ENCODE results near the gene ARHGAP6.
"Not testable (repeated sequence)": the region's sequence is repeated elsewhere in the genome, so short reads cannot be mapped to it uniquely, and the experiment has no call there.

ARHGAP6 gene

GRCh38 chrX:11267425-11267824 lies 398.3 kb downstream of the ARHGAP6 start:
- Mint-ChIP-seq H3K9me3 (no peaks in the 10 kb centered on the region), H3K36me3 (ENCODE audit: low read depth) (no peaks in the 10 kb centered on the region), H3K4me1 (ENCODE audit: low read depth) (no peaks in the 10 kb centered on the region), H3K27ac (no peak overlapping the region), H3K4me3 (no peak overlapping the region), H3K27me3 (ENCODE audit: low read depth) (no peaks in the 10 kb centered on the region)
- no peak for DNase-seq (ENCODE audit: low spot score)

GRCh38 chrX:11266573-11267003 lies 399.1 kb downstream of the ARHGAP6 start:
- no peak overlapping the region for H3K4me3 Mint-ChIP-seq
- H3K36me3 Mint-ChIP-seq (ENCODE audit: low read depth) = no peaks in the 10 kb centered on the region

GRCh38 chrX:11265352-11265751 lies 400.4 kb downstream of the ARHGAP6 start:
- Mint-ChIP-seq H3K36me3 (ENCODE audit: low read depth) (no peaks in the 10 kb centered on the region), H3K27ac (no peak overlapping the region), H3K4me3 (no peak overlapping the region), H3K9me3 (no peaks in the 10 kb centered on the region), H3K27me3 (ENCODE audit: low read depth) (no peaks in the 10 kb centered on the region), H3K4me1 (ENCODE audit: low read depth) (no peaks in the 10 kb centered on the region)
- no peak for DNase-seq (ENCODE audit: low spot score)

More at GRCh38 chrX:11266573-11267003, 399.1 kb downstream of the ARHGAP6 start:
- Mint-ChIP-seq H3K9me3 (no peaks in the 10 kb centered on the region), H3K27me3 (ENCODE audit: low read depth) (no peaks in the 10 kb centered on the region), H3K27ac (no peak overlapping the region), H3K4me1 (ENCODE audit: low read depth) (no peaks in the 10 kb centered on the region)
- DNase-seq (ENCODE audit: low spot score) = no peak

GRCh38 chrX:11264925-11265324 lies 400.8 kb downstream of the ARHGAP6 start:
- Mint-ChIP-seq H3K36me3 (ENCODE audit: low read depth) (no peaks in the 10 kb centered on the region), H3K27me3 (ENCODE audit: low read depth) (no peaks in the 10 kb centered on the region), H3K9me3 (no peaks in the 10 kb centered on the region), H3K27ac (no peak overlapping the region), H3K4me1 (ENCODE audit: low read depth) (no peaks in the 10 kb centered on the region), H3K4me3 (no peak overlapping the region)
- DNase-seq (ENCODE audit: low spot score) = no peak

- no peaks in the 10 kb centered on the region for H3K36me3 Mint-ChIP-seq (ENCODE audit: low read depth)
- H3K27ac Mint-ChIP-seq = no peak overlapping the region
- no peaks in the 10 kb centered on the region for H3K9me3 Mint-ChIP-seq
- H3K4me3 Mint-ChIP-seq = no peak overlapping the region
- H3K4me1 Mint-ChIP-seq (ENCODE audit: low read depth) = no peaks in the 10 kb centered on the region
- no peaks in the 10 kb centered on the region for H3K27me3 Mint-ChIP-seq (ENCODE audit: low read depth)
- no peak for DNase-seq (ENCODE audit: low spot score)
These were observed 404.5 kb downstream of the ARHGAP6 start for GRCh38 chrX:11261260-11261659.

GRCh38 chrX:11259437-11259836 lies 406.3 kb downstream of the ARHGAP6 start:
- no peaks in the 10 kb centered on the region for H3K9me3 Mint-ChIP-seq
- H3K4me1 Mint-ChIP-seq (ENCODE audit: low read depth) = no peaks in the 10 kb centered on the region
- no peak overlapping the region for H3K4me3 Mint-ChIP-seq
- no peak for DNase-seq (ENCODE audit: low spot score)
- no peaks in the 10 kb centered on the region for H3K36me3 Mint-ChIP-seq (ENCODE audit: low read depth)
- no peaks in the 10 kb centered on the region for H3K27me3 Mint-ChIP-seq (ENCODE audit: low read depth)
- no peak overlapping the region for H3K27ac Mint-ChIP-seq

- Mint-ChIP-seq H3K4me3 (no peak overlapping the region), H3K4me1 (ENCODE audit: low read depth) (no peaks in the 10 kb centered on the region)
- DNase-seq (ENCODE audit: low spot score) = no peak
These were observed 408.0 kb downstream of the ARHGAP6 start for GRCh38 chrX:11257711-11258110.

GRCh38 chrX:11257290-11257689 lies 408.4 kb downstream of the ARHGAP6 start:
- Mint-ChIP-seq H3K9me3 (no peaks in the 10 kb centered on the region), H3K27me3 (ENCODE audit: low read depth) (no peaks in the 10 kb centered on the region), H3K4me1 (ENCODE audit: low read depth) (no peaks in the 10 kb centered on the region), H3K4me3 (no peak overlapping the region), H3K36me3 (ENCODE audit: low read depth) (no peaks in the 10 kb centered on the region), H3K27ac (no peak overlapping the region)
- no peak for DNase-seq (ENCODE audit: low spot score)

More at GRCh38 chrX:11257711-11258110, 408.0 kb downstream of the ARHGAP6 start:
- Mint-ChIP-seq H3K27ac (no peak overlapping the region), H3K36me3 (ENCODE audit: low read depth) (no peaks in the 10 kb centered on the region), H3K27me3 (ENCODE audit: low read depth) (no peaks in the 10 kb centered on the region), H3K9me3 (no peaks in the 10 kb centered on the region)

GRCh38 chrX:11254417-11255109 lies 411.2 kb downstream of the ARHGAP6 start:
- Mint-ChIP-seq H3K4me3 (no peak overlapping the region), H3K27ac (no peak overlapping the region), H3K27me3 (ENCODE audit: low read depth) (no peaks in the 10 kb centered on the region), H3K36me3 (ENCODE audit: low read depth) (no peaks in the 10 kb centered on the region), H3K9me3 (no peaks in the 10 kb centered on the region), H3K4me1 (ENCODE audit: low read depth) (no peaks in the 10 kb centered on the region)
- no peak for DNase-seq (ENCODE audit: low spot score)

- no peaks in the 10 kb centered on the region for H3K27me3 Mint-ChIP-seq (ENCODE audit: low read depth)
- no peak overlapping the region for H3K4me3 Mint-ChIP-seq
- no peaks in the 10 kb centered on the region for H3K9me3 Mint-ChIP-seq
- no peaks in the 10 kb centered on the region for H3K36me3 Mint-ChIP-seq (ENCODE audit: low read depth)
- H3K4me1 Mint-ChIP-seq (ENCODE audit: low read depth) = no peaks in the 10 kb centered on the region
- H3K27ac Mint-ChIP-seq = no peak overlapping the region
- no peak for DNase-seq (ENCODE audit: low spot score)
These were observed 421.1 kb downstream of the ARHGAP6 start for GRCh38 chrX:11244636-11245035.

- DNase-seq (ENCODE audit: low spot score) = no peak
- H3K27ac Mint-ChIP-seq = no peak overlapping the region
- no peak overlapping the region for H3K4me3 Mint-ChIP-seq
- H3K4me1 Mint-ChIP-seq (ENCODE audit: low read depth) = no peaks in the 10 kb centered on the region
- no peaks in the 10 kb centered on the region for H3K27me3 Mint-ChIP-seq (ENCODE audit: low read depth)
- H3K9me3 Mint-ChIP-seq = no peaks in the 10 kb centered on the region
- no peaks in the 10 kb centered on the region for H3K36me3 Mint-ChIP-seq (ENCODE audit: low read depth)
These were observed 423.0 kb downstream of the ARHGAP6 start for GRCh38 chrX:11242704-11243103.

- no peak overlapping the region for H3K4me3 Mint-ChIP-seq
- no peaks in the 10 kb centered on the region for H3K4me1 Mint-ChIP-seq (ENCODE audit: low read depth)
- H3K9me3 Mint-ChIP-seq = no peaks in the 10 kb centered on the region
- no peaks in the 10 kb centered on the region for H3K36me3 Mint-ChIP-seq (ENCODE audit: low read depth)
- no peaks in the 10 kb centered on the region for H3K27me3 Mint-ChIP-seq (ENCODE audit: low read depth)
- no peak overlapping the region for H3K27ac Mint-ChIP-seq
- DNase-seq (ENCODE audit: low spot score) = no peak
These were observed 424.0 kb downstream of the ARHGAP6 start for GRCh38 chrX:11241720-11242119.

GRCh38 chrX:11239230-11239629 lies 426.5 kb downstream of the ARHGAP6 start:
- no peak overlapping the region for H3K4me3 Mint-ChIP-seq
- peak; percentile 4 for DNase-seq (ENCODE audit: low spot score)
- H3K9me3 Mint-ChIP-seq = no peaks in the 10 kb centered on the region

GRCh38 chrX:11235377-11235776 lies 430.3 kb downstream of the ARHGAP6 start:
- not testable (repeated sequence) for H3K4me3 Mint-ChIP-seq; H3K27ac Mint-ChIP-seq; H3K4me1 Mint-ChIP-seq (ENCODE audit: low read depth); H3K27me3 Mint-ChIP-seq (ENCODE audit: low read depth); H3K9me3 Mint-ChIP-seq; DNase-seq (ENCODE audit: low spot score); H3K36me3 Mint-ChIP-seq (ENCODE audit: low read depth)

More at GRCh38 chrX:11239230-11239629, 426.5 kb downstream of the ARHGAP6 start:
- H3K27me3 Mint-ChIP-seq (ENCODE audit: low read depth) = no peaks in the 10 kb centered on the region
- H3K27ac Mint-ChIP-seq = no peak overlapping the region
- no peaks in the 10 kb centered on the region for H3K36me3 Mint-ChIP-seq (ENCODE audit: low read depth)
- H3K4me1 Mint-ChIP-seq (ENCODE audit: low read depth) = no peaks in the 10 kb centered on the region

All from T-helper 2 cell treated with Interferon-gamma antibody and Interleukin-4, amounts not matched to agents 5 μg/mL and 100 μg/mL, for 36 hours (primary cell).